Naive B cell (primary cell): ENCODE data around the gene PIGT. TPM values are rescaled to one million over a fixed set of nuclear protein-coding genes. Genes with fewer than 3 reads are reported as not detected.

Experiments used
- ATAC-seq, 2 donors: fragments of 150-1000 bp; cut with Tn5 transposase; 2 replicates each; pipeline ENCODE4 v1.10.0; 2021; ENCODE audit warnings: low read depth in 2 of 2, mild to moderate bottlenecking in 2 of 2, moderate library complexity in 2 of 2
- DNase-seq: peaks from one replicate; pipeline ENCODE4 v3.0.0; 2022
- H3K27ac Mint-ChIP-seq, 6 donors: one replicate each; pipeline ENCODE4 v1.8.0; 2020 to 2022; ENCODE audit warnings: mild to moderate bottlenecking in 6 of 6, mixed read lengths in 6 of 6, moderate library complexity in 5 of 6, inconsistent platforms in 2 of 6
- H3K27me3 Mint-ChIP-seq, 3 donors: one replicate each; pipeline ENCODE4 v1.8.0; 2021 to 2022; ENCODE audit warnings: mixed read lengths in 3 of 3, mild to moderate bottlenecking in 1 of 3
- H3K36me3 Mint-ChIP-seq, 2 donors: one replicate each; pipeline ENCODE4 v1.8.0; 2020 to 2022; ENCODE audit warnings: mixed read lengths in 2 of 2, inconsistent platforms in 1 of 2, mild to moderate bottlenecking in 1 of 2
- H3K4me1 Mint-ChIP-seq, 3 donors: one replicate each; pipeline ENCODE4 v1.8.0; 2020 to 2022; ENCODE audit warnings: mixed read lengths in 3 of 3, inconsistent platforms in 1 of 3, mild to moderate bottlenecking in 1 of 3, moderate library complexity in 1 of 3
- H3K4me3 Mint-ChIP-seq, 8 donors: one replicate each; pipeline ENCODE4 v1.8.0; 2020 to 2022; ENCODE audit warnings: mild to moderate bottlenecking in 8 of 8, mixed read lengths in 8 of 8, moderate library complexity in 8 of 8, inconsistent platforms in 2 of 8
- H3K9me3 Mint-ChIP-seq, 7 donors: one replicate each; pipeline ENCODE4 v1.8.0; 2020 to 2022; ENCODE audit warnings: mixed read lengths in 7 of 7, mild to moderate bottlenecking in 5 of 7, inconsistent platforms in 2 of 7, moderate library complexity in 1 of 7
- polyA plus RNA-seq, 6 donors: library from polyadenylated mRNA; unstranded; fragments of 300-500 nt; fragmentation: Illumina TruSeq; gene quantifications; one replicate each; pipeline ENCODE4 v1.2.3, GENCODE V29; 2021; ENCODE audit warnings: low read depth in 6 of 6

PIGT gene
- polyA plus RNA-seq, 6 donors from 2014 or later = 62.0 to 113 (median 77.9) TPM

- Mint-ChIP-seq H3K4me1 (no peaks in the 10 kb centered on the region), H3K36me3 (no peaks in the 10 kb centered on the region), H3K4me3 (no peak overlapping the region), H3K27me3 (peaks cover 0 to 27% (median 13%) of the 10 kb centered on the region in 3 donors), H3K27ac (peak overlapping the region in 1 of 6 donors; percentile 9), H3K9me3 (peaks cover 0 to 5% (median 0%) of the 10 kb centered on the region in 7 donors)
- DNase-seq (no peak), ATAC-seq (no peak)
Measured at GRCh38 chr20:45444050-45444449, 28.1 kb downstream of the PIGT start.

GRCh38 chr20:45445805-45446562, 30.0 kb downstream of the PIGT start:
- Mint-ChIP-seq H3K36me3 (no peaks in the 10 kb centered on the region), H3K4me3 (no peak overlapping the region), H3K9me3 (peaks cover 0 to 5% (median 0%) of the 10 kb centered on the region in 7 donors), H3K27me3 (peaks cover 0 to 22% (median 13%) of the 10 kb centered on the region in 3 donors), H3K27ac (no peak overlapping the region), H3K4me1 (peaks cover 4 to 5% (median 4%) of the 10 kb centered on the region in 3 donors)
- ATAC-seq (peak in 1 of 2 donors; percentile 23), DNase-seq (no peak)

GRCh38 chr20:45448270-45448669, 32.3 kb downstream of the PIGT start:
- Mint-ChIP-seq H3K36me3 (no peaks in the 10 kb centered on the region), H3K4me3 (no peak overlapping the region), H3K4me1 (peaks cover 16 to 22% (median 17%) of the 10 kb centered on the region in 3 donors), H3K27ac (no peak overlapping the region), H3K27me3 (peaks cover 0 to 22% (median 13%) of the 10 kb centered on the region in 3 donors), H3K9me3 (peaks cover 0 to 5% (median 0%) of the 10 kb centered on the region in 7 donors)
- DNase-seq (no peak), ATAC-seq (no peak)

GRCh38 chr20:45449528-45449927, 33.6 kb downstream of the PIGT start:
- Mint-ChIP-seq H3K9me3 (peaks cover 0 to 5% (median 0%) of the 10 kb centered on the region in 7 donors), H3K4me1 (peaks cover 17 to 22% (median 17%) of the 10 kb centered on the region in 3 donors)

GRCh38 chr20:45450097-45450818, 34.3 kb downstream of the PIGT start:
- ATAC-seq (peak; percentile 89 to 91), DNase-seq (peak; percentile 56)
- H3K9me3 Mint-ChIP-seq = peaks cover 0 to 5% (median 0%) of the 10 kb centered on the region in 7 donors
- no peak overlapping the region for H3K4me3 Mint-ChIP-seq
- H3K27ac Mint-ChIP-seq = no peak overlapping the region
- H3K36me3 Mint-ChIP-seq = no peaks in the 10 kb centered on the region
- H3K4me1 Mint-ChIP-seq = peaks cover 17 to 22% (median 17%) of the 10 kb centered on the region in 3 donors
- H3K27me3 Mint-ChIP-seq = peaks cover 0 to 18% (median 7%) of the 10 kb centered on the region in 3 donors

More at GRCh38 chr20:45449528-45449927, 33.6 kb downstream of the PIGT start:
- no peaks in the 10 kb centered on the region for H3K36me3 Mint-ChIP-seq
- peak overlapping the region in 1 of 6 donors; percentile 16 for H3K27ac Mint-ChIP-seq
- H3K27me3 Mint-ChIP-seq = peaks cover 0 to 19% (median 13%) of the 10 kb centered on the region in 3 donors
- no peak overlapping the region for H3K4me3 Mint-ChIP-seq
- ATAC-seq (no peak), DNase-seq (no peak)

- H3K36me3 Mint-ChIP-seq = no peaks in the 10 kb centered on the region
- H3K4me3 Mint-ChIP-seq = peak overlapping the region in 3 of 8 donors; percentile 16 to 75 (median 61)
Measured at GRCh38 chr20:45452238-45452637, 36.3 kb downstream of the PIGT start.

GRCh38 chr20:45452772-45453691, 37.1 kb downstream of the PIGT start:
- H3K4me1 Mint-ChIP-seq = peaks cover 17 to 22% (median 17%) of the 10 kb centered on the region in 3 donors
- DNase-seq = no peak

More at GRCh38 chr20:45452238-45452637, 36.3 kb downstream of the PIGT start:
- Mint-ChIP-seq H3K4me1 (peaks cover 17 to 22% (median 17%) of the 10 kb centered on the region in 3 donors), H3K27ac (peak overlapping the region in 1 of 6 donors; percentile 72), H3K9me3 (peaks cover 0 to 2% (median 0%) of the 10 kb centered on the region in 7 donors), H3K27me3 (peaks cover 0 to 12% (median 0%) of the 10 kb centered on the region in 3 donors)
- ATAC-seq (peak; percentile 39 to 53), DNase-seq (no peak)

GRCh38 chr20:45456632-45457031, 40.7 kb downstream of the PIGT start:
- H3K27ac Mint-ChIP-seq = peak overlapping the region in 1 of 6 donors; percentile 33
- no peak for DNase-seq
- no peaks in the 10 kb centered on the region for H3K9me3 Mint-ChIP-seq
- peak in 1 of 2 donors; percentile 40 for ATAC-seq
- H3K4me1 Mint-ChIP-seq = peaks cover 12 to 14% (median 12%) of the 10 kb centered on the region in 3 donors
- no peak overlapping the region for H3K4me3 Mint-ChIP-seq
- H3K27me3 Mint-ChIP-seq = peaks cover 0 to 6% (median 3%) of the 10 kb centered on the region in 3 donors
- H3K36me3 Mint-ChIP-seq = no peaks in the 10 kb centered on the region

More at GRCh38 chr20:45452772-45453691, 37.1 kb downstream of the PIGT start:
- peak overlapping the region in 1 of 6 donors; percentile 72 for H3K27ac Mint-ChIP-seq
- ATAC-seq = no peak
- H3K36me3 Mint-ChIP-seq = no peaks in the 10 kb centered on the region
- no peaks in the 10 kb centered on the region for H3K9me3 Mint-ChIP-seq
- H3K4me3 Mint-ChIP-seq = peak overlapping the region in 1 of 8 donors; percentile 21
- peaks cover 0 to 11% (median 0%) of the 10 kb centered on the region in 3 donors for H3K27me3 Mint-ChIP-seq

- DNase-seq (no peak), ATAC-seq (no peak)
- H3K27ac Mint-ChIP-seq = peak overlapping the region in 1 of 6 donors; percentile 56
- H3K27me3 Mint-ChIP-seq = peaks cover 0 to 8% (median 0%) of the 10 kb centered on the region in 3 donors
- no peak overlapping the region for H3K4me3 Mint-ChIP-seq
- H3K9me3 Mint-ChIP-seq = no peaks in the 10 kb centered on the region
- H3K4me1 Mint-ChIP-seq = no peaks in the 10 kb centered on the region
- H3K36me3 Mint-ChIP-seq = no peaks in the 10 kb centered on the region
Measured at GRCh38 chr20:45459606-45460005, 43.7 kb downstream of the PIGT start.

- no peak overlapping the region for H3K4me3 Mint-ChIP-seq
- no peaks in the 10 kb centered on the region for H3K36me3 Mint-ChIP-seq
- no peak for DNase-seq
- peaks cover 0 to 11% (median 0%) of the 10 kb centered on the region in 3 donors for H3K27me3 Mint-ChIP-seq
- no peaks in the 10 kb centered on the region for H3K9me3 Mint-ChIP-seq
- no peaks in the 10 kb centered on the region for H3K4me1 Mint-ChIP-seq
- ATAC-seq = no peak
- no peak overlapping the region for H3K27ac Mint-ChIP-seq
Measured at GRCh38 chr20:45461225-45461624, 45.3 kb downstream of the PIGT start.

GRCh38 chr20:45462711-45463509, 47.0 kb downstream of the PIGT start:
- no peak overlapping the region for H3K4me3 Mint-ChIP-seq
- ATAC-seq (no peak), DNase-seq (no peak)
- no peaks in the 10 kb centered on the region for H3K36me3 Mint-ChIP-seq
- H3K4me1 Mint-ChIP-seq = no peaks in the 10 kb centered on the region
- peaks cover 2 to 22% (median 3%) of the 10 kb centered on the region in 3 donors for H3K27me3 Mint-ChIP-seq
- H3K27ac Mint-ChIP-seq = no peak overlapping the region
- no peaks in the 10 kb centered on the region for H3K9me3 Mint-ChIP-seq

- H3K36me3 Mint-ChIP-seq = no peaks in the 10 kb centered on the region
- peaks cover 0 to 3% (median 0%) of the 10 kb centered on the region in 3 donors for H3K4me1 Mint-ChIP-seq
- H3K9me3 Mint-ChIP-seq = no peaks in the 10 kb centered on the region
- DNase-seq = no peak
- peaks cover 10 to 29% (median 11%) of the 10 kb centered on the region in 3 donors for H3K27me3 Mint-ChIP-seq
- no peak for ATAC-seq
- H3K4me3 Mint-ChIP-seq = no peak overlapping the region
- no peak overlapping the region for H3K27ac Mint-ChIP-seq
Measured at GRCh38 chr20:45463709-45464108, 47.8 kb downstream of the PIGT start.
